Measurements from ENCODE around the gene SLC38A10.

The SLC38A10 gene

DNA sequence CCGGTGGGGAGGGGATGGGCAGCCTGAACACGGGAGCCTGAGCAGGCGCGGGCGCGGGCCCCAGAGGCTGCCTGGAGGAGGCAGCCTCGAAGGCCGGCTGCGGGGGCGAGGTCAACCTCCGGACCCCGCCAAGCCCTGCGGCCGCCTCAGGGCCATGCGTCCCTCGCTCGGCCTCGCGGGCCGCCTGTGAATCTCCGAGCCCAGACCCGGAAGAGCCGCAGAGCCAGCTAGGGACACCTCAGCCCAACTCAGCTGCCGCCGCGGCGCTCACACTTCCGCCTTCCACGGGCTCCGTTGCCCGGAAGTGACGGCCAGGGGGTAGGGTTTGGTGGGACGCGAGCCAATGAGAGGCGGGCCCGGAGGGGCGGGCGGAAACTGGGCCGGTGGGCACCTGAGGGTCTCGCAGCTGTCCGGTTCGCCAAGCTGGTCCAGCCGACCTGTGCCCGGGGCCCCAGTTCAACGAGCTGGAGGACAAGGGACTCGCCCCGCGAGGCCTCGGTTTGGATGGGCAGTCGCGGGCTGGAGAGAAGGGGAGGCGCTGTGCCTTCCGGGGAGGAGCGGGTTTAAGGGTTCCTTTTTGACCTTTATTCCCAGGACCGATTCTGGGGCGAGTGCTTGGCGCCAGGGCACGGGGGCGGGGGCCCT lies at the start of gene SLC38A10:
Gene SLC38A10 (minus strand): TSS at position 277 of the 645 bp plus-strand sequence. CDS start 386 bp downstream, outside the sequence.
- DNase-seq (ENCODE audit: extremely low read depth, low read depth), result peak; percentile 29
- TF ChIP-seq, protein P1, sequence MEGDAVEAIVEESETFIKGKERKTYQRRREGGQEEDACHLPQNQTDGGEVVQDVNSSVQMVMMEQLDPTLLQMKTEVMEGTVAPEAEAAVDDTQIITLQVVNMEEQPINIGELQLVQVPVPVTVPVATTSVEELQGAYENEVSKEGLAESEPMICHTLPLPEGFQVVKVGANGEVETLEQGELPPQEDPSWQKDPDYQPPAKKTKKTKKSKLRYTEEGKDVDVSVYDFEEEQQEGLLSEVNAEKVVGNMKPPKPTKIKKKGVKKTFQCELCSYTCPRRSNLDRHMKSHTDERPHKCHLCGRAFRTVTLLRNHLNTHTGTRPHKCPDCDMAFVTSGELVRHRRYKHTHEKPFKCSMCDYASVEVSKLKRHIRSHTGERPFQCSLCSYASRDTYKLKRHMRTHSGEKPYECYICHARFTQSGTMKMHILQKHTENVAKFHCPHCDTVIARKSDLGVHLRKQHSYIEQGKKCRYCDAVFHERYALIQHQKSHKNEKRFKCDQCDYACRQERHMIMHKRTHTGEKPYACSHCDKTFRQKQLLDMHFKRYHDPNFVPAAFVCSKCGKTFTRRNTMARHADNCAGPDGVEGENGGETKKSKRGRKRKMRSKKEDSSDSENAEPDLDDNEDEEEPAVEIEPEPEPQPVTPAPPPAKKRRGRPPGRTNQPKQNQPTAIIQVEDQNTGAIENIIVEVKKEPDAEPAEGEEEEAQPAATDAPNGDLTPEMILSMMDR (IDR thresholded peaks at IDR 0.05; ENCODE audit: low read depth, low read length, missing control alignments), result peak; percentile 19

DNA sequence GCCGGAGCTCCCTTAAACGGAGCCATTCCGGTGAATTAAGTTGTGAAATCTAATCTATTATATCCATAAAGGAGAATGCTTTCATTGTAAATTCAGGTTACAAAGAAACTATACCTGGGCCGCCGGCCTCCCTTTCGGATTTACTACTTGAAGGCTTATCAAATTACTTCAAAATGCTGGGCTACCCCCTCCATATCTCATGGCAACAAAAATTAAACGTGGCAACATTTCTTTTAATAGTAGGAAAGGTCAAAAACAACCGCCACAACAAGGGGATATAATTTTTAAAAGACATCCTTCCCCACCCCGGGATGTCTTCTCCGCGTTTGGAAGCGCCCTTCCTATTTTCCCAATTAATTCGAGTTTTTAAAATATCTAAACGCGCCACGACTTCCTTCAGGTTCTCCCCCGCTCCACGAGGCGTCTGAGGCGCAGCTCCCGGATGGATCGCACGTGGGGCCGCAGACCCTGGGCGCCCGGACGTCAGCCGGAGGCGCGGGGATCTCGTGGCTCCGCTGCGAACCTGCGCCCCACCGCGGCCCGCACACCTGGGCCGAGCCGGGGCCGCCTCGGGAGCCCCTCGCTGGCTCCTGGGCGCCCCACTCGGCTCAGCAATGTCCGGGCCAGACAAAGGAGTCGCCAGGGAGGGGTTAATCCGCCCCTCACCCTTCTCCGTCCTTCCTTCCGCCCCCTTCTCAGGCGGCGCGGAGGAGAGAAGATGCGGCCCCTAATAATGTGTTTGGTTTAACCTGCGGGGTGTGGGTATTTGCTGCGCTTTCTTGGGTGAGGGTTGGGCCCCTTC lies 47.4 kb upstream of the SLC38A10 start:
- peak overlapping the region; percentile 94 for H3K4me3 ChIP-seq (replicated peaks; ENCODE audit: low read depth, low read length)
- no peak for DNase-seq (ENCODE audit: extremely low read depth, low read depth)

More for the DNA sequence above, at the start of gene SLC38A10:
- H3K4me3 ChIP-seq (replicated peaks; ENCODE audit: low read depth, low read length), result peak within 1 kb of the TSS; percentile 81

DNA sequence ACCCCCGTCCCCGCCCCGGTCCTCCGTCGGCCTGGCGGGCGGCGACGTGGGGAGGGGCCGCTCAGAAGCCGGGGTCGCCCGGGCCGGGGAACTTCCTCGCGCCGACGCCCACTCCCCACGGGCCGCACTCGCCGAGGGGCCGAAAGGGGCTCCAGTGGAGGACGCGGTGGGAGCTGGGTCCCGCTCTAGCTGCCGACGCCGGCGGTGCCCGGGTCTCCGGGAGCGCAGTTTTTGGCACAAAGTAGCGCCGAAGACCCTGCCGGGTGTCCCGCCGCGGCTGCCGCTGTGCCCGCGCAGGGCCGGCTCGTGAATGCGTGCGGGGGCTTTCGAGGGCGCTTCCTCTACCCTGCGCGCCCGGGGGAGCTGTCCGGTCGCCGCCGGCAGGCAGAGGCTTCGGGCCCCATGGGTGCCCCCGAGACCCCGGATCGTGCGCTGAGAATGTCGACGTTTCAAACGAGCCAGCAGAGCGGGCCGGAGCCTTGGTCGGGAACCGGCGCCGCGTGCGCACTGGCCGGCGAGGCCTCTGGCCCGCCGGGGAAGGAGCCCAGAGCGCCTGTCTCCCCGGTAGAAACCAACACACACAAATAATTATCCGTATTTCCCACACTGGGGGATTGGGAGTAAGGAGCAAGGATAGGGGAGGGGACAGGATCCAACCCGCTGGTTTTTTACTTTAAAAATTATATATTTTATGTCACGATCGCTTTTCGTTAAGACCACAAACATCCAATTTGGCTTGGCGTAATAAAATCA lies 46.6 kb upstream of the SLC38A10 start:
- H3K4me3 ChIP-seq (replicated peaks; ENCODE audit: low read depth, low read length), result no peak overlapping the region
- DNase-seq (ENCODE audit: extremely low read depth, low read depth), result no peak
- TF ChIP-seq, protein P1 (IDR thresholded peaks at IDR 0.05; ENCODE audit: low read depth, low read length, missing control alignments), result no peak

More for the DNA sequence above, 47.4 kb upstream of the SLC38A10 start:
- TF ChIP-seq, protein P1 (IDR thresholded peaks at IDR 0.05; ENCODE audit: low read depth, low read length, missing control alignments), result no peak

DNA sequence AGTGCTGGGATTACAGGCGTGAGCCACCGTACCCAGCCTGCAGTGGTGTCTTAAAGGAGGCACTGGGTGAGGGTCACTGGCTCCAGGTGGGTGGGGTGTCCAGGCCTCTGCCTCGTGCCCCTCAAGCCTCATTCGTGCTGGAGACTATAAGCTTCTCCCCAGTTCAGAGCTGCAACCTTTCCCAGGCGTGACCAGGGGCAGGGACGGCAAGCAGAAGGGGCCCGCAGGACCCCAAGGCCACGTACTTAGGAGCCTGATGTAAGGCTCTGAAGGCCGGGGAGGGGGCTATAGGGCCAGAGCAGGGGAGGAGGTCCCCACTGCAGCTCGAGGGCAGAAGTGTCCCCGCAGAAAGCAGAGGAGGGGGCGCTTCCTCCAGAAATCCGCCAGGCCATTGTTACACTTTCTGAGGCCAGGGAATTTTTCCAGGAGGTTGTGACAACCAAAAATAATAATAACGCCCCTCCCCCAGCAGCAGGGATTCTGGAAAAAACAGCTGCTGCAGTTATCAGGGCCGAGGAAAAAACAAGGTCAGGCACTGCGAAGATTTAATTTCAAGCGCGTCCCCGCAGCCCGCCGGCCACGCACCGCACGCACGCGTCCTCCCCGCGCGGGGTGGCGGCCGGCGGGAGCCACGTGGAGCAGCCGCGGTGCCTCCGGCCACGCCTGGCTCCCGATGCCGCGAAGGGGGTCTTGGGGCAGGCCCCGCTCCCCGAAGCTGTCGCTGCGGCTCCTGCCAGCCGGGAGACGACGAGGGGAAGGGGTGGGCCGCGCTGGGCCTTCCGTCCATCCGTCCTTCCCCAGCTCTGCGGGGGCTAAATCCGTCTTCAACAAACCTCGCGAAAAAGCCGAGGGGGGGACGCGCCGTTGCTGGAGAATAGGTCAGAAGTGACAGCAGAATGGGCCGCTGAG lies 45.8 kb upstream of the SLC38A10 start:
- TF ChIP-seq, protein P1 (IDR thresholded peaks at IDR 0.05; ENCODE audit: low read depth, low read length, missing control alignments), result no peak
- DNase-seq (ENCODE audit: extremely low read depth, low read depth), result no peak
- H3K4me3 ChIP-seq (replicated peaks; ENCODE audit: low read depth, low read length), result no peak overlapping the region

DNA sequence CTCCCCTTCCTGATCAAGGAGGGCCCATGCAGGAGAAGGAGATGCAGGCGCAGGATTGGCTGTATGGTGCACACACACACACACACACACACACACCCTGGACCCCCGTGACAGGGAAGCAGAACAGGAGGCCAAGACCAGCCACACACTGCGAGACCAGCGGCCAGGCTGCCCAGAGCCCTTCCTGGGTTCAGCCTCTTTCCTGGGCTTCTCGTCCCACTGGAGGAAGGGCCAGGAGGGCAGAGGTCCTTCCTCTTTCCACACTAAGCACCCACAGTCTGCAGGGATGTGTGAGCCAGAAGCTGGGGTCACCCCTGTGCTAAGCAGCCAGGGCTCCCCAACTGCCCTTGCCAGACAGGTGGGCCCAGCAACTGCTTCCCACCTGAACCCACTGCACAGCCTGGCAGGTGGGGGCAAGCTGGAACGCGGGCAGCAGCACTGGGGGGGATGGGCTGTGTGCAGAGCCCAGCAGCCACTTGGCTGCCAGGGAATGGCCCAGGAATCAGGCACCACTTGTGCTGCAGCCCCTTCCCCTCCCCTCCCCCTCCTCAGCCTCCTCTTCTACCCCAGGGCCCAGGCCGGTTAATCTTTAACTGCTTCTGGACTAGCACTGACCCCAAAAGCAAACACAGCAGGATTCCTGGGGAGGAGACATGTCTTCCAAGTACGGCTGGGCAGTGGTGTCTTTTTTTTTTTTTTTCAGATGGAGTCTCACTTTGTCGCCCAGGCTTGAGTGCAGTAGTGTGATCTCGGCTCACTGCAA lies 44.6 kb upstream of the SLC38A10 start:
- TF ChIP-seq, protein P1 (IDR thresholded peaks at IDR 0.05; ENCODE audit: low read depth, low read length, missing control alignments), result no peak
- H3K4me3 ChIP-seq (replicated peaks; ENCODE audit: low read depth, low read length), result no peak overlapping the region
- DNase-seq (ENCODE audit: extremely low read depth, low read depth), result no peak

Data from HFF-Myc (cell line).